Naive B cell (primary cell): ENCODE measurements around the gene SRL. TPM values are rescaled to one million over a fixed set of nuclear protein-coding genes. Genes with fewer than 3 reads are reported as not detected.

Experiments used
- ATAC-seq, 2 donors: fragments of 150-1000 bp; cut with Tn5 transposase; 2 replicates each; pipeline ENCODE4 v1.10.0; 2021; ENCODE audit warnings: low read depth in 2 of 2, mild to moderate bottlenecking in 2 of 2, moderate library complexity in 2 of 2
- DNase-seq: peaks from one replicate; pipeline ENCODE4 v3.0.0; 2022
- H3K27ac Mint-ChIP-seq, 6 donors: one replicate each; pipeline ENCODE4 v1.8.0; 2020 to 2022; ENCODE audit warnings: mild to moderate bottlenecking in 6 of 6, mixed read lengths in 6 of 6, moderate library complexity in 5 of 6, inconsistent platforms in 2 of 6
- H3K27me3 Mint-ChIP-seq, 3 donors: one replicate each; pipeline ENCODE4 v1.8.0; 2021 to 2022; ENCODE audit warnings: mixed read lengths in 3 of 3, mild to moderate bottlenecking in 1 of 3
- H3K36me3 Mint-ChIP-seq, 2 donors: one replicate each; pipeline ENCODE4 v1.8.0; 2020 to 2022; ENCODE audit warnings: mixed read lengths in 2 of 2, inconsistent platforms in 1 of 2, mild to moderate bottlenecking in 1 of 2
- H3K4me1 Mint-ChIP-seq, 3 donors: one replicate each; pipeline ENCODE4 v1.8.0; 2020 to 2022; ENCODE audit warnings: mixed read lengths in 3 of 3, inconsistent platforms in 1 of 3, mild to moderate bottlenecking in 1 of 3, moderate library complexity in 1 of 3
- H3K4me3 Mint-ChIP-seq, 8 donors: one replicate each; pipeline ENCODE4 v1.8.0; 2020 to 2022; ENCODE audit warnings: mild to moderate bottlenecking in 8 of 8, mixed read lengths in 8 of 8, moderate library complexity in 8 of 8, inconsistent platforms in 2 of 8
- H3K9me3 Mint-ChIP-seq, 7 donors: one replicate each; pipeline ENCODE4 v1.8.0; 2020 to 2022; ENCODE audit warnings: mixed read lengths in 7 of 7, mild to moderate bottlenecking in 5 of 7, inconsistent platforms in 2 of 7, moderate library complexity in 1 of 7
- polyA plus RNA-seq, 6 donors: library from polyadenylated mRNA; unstranded; fragments of 300-500 nt; fragmentation: Illumina TruSeq; gene quantifications; one replicate each; pipeline ENCODE4 v1.2.3, GENCODE V29; 2021; ENCODE audit warnings: low read depth in 6 of 6

The SRL gene
- polyA plus RNA-seq: not detected

DNA sequence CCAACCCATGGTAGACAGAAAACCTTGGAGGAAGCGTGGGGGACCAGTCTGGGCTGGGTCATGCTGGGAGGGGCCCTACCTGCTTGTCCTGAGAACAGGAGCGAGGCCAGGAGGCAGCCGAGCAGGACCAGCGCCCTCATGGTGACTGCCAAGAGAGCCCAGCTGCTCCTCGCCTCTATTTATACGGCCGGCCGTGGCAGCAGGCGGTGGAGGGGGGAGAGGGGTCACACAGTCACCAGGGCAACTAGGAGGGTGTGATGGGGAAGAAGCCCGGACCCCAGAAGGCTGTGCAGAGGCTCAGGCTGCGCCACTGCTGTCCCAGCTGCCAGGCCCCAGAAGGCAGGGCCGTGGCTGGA, at the start of gene SRL:
TSS of gene SRL (minus strand) at position 153 of the 356 bp plus-strand sequence. CDS start at position 140, 13 bp downstream.
- Mint-ChIP-seq H3K27me3 (peaks cover 4 to 33% (median 21%) of the 10 kb centered on the region in 3 donors), H3K27ac (peak within 1 kb of the TSS in 1 of 6 donors; percentile 80), H3K4me1 (peaks cover 0 to 6% (median 0%) of the 10 kb centered on the region in 3 donors), H3K4me3 (no peak within 1 kb of the TSS), H3K9me3 (no peaks in the 10 kb centered on the region), H3K36me3 (peaks cover 0 to 8% of the 10 kb centered on the region in 2 donors)
- ATAC-seq (no peak), DNase-seq (no peak)

DNA sequence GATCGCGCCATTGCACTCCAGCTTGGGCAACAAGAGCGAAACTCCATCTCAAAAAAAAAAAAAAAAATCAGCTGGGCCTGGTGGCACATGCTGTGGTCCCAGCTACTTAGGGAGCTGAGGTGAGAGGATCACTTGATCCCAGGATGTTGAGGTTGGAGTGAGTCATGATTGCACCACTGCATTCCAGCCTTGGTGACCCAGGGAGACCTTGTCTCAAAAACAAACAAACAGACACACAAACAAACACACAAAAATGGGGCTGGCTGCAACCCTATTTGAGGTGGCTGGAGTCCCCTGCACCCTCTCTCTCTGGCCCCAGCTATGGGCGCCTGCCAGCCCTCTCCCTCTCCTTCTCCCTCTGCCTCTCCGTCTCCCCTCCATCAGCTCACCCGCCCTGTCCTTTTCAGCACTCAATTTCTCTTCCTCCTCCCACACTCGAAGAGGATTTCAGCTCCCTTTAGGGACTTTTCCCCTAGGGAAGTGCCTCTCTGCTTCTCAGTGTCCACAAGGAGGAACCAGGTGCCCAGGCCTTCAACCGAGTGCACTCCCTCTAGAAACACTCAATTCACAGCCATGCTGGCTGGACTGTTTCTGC, 48.5 kb upstream of the SRL start:
- ATAC-seq (no peak), DNase-seq (no peak)
- H3K9me3 Mint-ChIP-seq: no peaks in the 10 kb centered on the region
- H3K27ac Mint-ChIP-seq: no peak overlapping the region
- H3K36me3 Mint-ChIP-seq: no peaks in the 10 kb centered on the region
- no peak overlapping the region for H3K4me3 Mint-ChIP-seq
- peaks cover 0 to 43% (median 15%) of the 10 kb centered on the region in 3 donors for H3K27me3 Mint-ChIP-seq
- peaks cover 8 to 17% (median 15%) of the 10 kb centered on the region in 3 donors for H3K4me1 Mint-ChIP-seq

DNA sequence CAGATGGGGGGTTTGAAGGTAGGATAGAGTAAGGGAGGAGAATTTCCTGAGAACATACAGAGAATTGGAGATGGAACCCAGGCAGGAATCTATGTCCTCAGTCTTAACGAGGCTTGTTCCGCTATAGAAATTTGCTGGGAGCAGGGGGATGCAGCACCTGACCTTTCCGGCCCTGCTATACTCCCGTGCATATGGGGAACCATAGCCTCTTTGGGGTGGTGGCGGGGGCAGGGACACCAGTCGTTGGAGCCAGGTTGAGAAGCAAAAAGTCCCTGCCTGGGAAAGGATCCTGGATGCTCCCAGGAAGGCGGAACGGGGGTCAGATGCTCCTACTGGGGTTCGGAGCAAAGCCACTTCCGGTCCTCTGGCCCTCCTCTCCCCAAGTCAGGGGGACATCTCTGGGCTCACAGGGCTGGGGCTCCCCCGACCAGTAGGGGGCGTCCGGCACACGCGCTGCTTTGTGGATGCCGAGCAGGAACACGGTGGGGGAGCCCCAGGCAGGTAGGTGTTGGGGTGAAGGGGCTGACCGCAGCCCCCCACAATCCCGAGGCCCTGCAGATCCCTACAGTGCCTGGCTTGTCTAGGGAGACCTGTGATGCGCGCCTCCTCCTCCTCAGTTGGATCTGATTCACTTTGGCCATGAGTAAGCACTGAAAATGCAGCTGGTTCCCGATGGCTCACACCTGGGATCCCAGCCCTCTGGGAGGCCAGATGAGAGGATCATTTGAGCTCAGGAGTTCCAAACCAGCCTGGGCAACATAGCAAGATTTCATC, 46.5 kb upstream of the SRL start:
- Mint-ChIP-seq H3K27ac (peak overlapping the region in 2 of 6 donors; percentile 9 to 41), H3K4me3 (peak overlapping the region in 1 of 8 donors; percentile 30), H3K36me3 (no peaks in the 10 kb centered on the region)

DNA sequence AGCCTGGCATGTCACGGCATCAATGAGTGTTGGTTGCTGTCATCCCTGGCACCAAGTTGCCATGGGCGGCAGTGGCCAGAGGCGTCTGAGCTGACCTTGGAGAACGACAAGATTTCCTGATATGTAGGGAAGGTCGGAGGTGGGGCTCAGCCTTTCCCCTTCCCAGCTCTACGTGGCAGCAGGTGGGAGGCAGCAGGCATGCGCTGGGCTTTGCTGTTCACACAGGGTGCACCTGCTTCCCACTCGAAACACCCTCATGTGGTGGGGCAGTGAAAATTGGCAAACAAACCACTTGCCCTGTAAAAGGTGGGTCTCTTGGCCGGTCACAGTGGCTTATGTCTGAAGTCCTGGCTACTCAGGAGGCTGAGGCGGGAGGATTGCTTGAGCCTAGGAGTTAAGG, 43.3 kb upstream of the SRL start:
- Mint-ChIP-seq H3K9me3 (peaks cover 0 to 6% (median 0%) of the 10 kb centered on the region in 7 donors), H3K36me3 (no peaks in the 10 kb centered on the region), H3K27me3 (peaks cover 6 to 31% (median 18%) of the 10 kb centered on the region in 3 donors), H3K27ac (no peak overlapping the region), H3K4me3 (no peak overlapping the region), H3K4me1 (peaks cover 10 to 12% (median 11%) of the 10 kb centered on the region in 3 donors)
- ATAC-seq (no peak), DNase-seq (no peak)

More for the DNA sequence above, 46.5 kb upstream of the SRL start:
- DNase-seq: peak; percentile 80
- no peaks in the 10 kb centered on the region for H3K9me3 Mint-ChIP-seq
- peaks cover 6 to 51% (median 31%) of the 10 kb centered on the region in 3 donors for H3K27me3 Mint-ChIP-seq
- peak; percentile 99 for ATAC-seq
- H3K4me1 Mint-ChIP-seq: peaks cover 10 to 16% (median 14%) of the 10 kb centered on the region in 3 donors

DNA sequence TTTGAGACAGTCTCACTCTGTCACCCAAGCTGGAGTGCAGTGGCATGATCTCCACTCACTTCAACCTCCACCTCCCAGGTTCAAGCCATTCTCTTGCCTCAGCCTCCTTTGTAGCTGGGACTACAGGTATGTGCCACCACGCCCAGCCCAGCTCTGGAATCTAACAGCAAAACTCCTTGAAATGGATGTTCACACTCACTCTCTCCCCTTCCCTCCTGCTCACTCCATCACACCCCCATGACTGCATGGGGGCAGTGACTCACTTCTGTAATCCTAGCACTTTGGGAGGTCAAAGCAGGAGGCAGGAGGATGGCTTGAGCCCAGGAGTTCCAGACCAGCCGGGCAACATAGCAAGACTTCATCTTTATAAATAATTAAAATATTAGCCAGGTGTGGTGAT, 42.1 kb upstream of the SRL start:
- Mint-ChIP-seq H3K36me3 (no peaks in the 10 kb centered on the region), H3K4me1 (peaks cover 10 to 12% (median 11%) of the 10 kb centered on the region in 3 donors), H3K9me3 (peaks cover 0 to 6% (median 0%) of the 10 kb centered on the region in 7 donors), H3K27me3 (peaks cover 6 to 31% (median 18%) of the 10 kb centered on the region in 3 donors), H3K4me3 (no peak overlapping the region), H3K27ac (no peak overlapping the region)
- ATAC-seq (no peak), DNase-seq (no peak)

DNA sequence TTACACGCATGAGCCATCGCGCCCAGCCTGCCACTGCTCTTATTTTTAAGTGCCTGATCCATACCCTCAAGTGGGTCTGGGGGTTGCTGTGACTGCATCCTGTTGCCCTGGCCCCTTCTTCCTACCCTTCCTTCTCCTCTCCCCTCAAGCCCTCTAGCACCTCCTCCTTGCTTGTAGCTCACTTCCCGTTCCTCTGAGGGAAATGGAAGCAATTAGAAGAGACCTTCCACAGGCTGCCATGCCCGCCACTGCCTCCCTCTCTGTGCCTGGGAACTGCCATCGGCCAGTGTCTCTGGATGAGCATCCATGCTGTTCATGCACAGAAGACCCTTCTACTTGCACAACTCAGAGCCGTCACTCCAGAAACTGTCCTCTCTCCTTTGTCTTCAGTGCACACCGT, 41.6 kb upstream of the SRL start:
- peaks cover 6 to 28% (median 18%) of the 10 kb centered on the region in 3 donors for H3K27me3 Mint-ChIP-seq
- ATAC-seq (no peak), DNase-seq (no peak)
- peaks cover 8 to 11% (median 9%) of the 10 kb centered on the region in 3 donors for H3K4me1 Mint-ChIP-seq
- H3K36me3 Mint-ChIP-seq: no peaks in the 10 kb centered on the region
- peak overlapping the region in 2 of 6 donors; percentile 18 to 83 for H3K27ac Mint-ChIP-seq
- H3K4me3 Mint-ChIP-seq: no peak overlapping the region
- peaks cover 0 to 6% (median 0%) of the 10 kb centered on the region in 7 donors for H3K9me3 Mint-ChIP-seq

DNA sequence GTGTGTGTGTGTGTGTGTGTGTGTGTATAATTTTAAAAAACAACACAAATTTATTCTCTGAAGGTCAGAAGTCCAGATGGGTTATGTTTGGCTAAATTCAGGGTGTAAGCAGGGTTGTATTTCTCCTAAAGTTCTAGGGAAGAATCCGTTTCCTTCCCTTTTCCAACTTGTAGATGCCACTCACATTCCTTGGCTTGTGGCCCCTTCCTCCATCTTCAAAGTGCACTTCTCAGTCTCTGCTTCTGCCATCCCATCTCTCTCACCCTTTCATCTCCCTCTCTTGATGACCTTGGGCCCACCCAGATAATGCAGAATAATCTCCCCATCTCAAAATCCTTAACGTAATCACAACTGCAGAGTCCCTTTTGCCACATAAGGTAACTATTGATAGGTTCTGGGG, 38.7 kb upstream of the SRL start:
- Mint-ChIP-seq H3K9me3 (peaks cover 0 to 6% (median 0%) of the 10 kb centered on the region in 7 donors), H3K27ac (peak overlapping the region in 1 of 6 donors; percentile 91), H3K27me3 (peaks cover 6 to 22% (median 18%) of the 10 kb centered on the region in 3 donors), H3K4me1 (peaks cover 0 to 6% (median 2%) of the 10 kb centered on the region in 3 donors), H3K36me3 (no peaks in the 10 kb centered on the region), H3K4me3 (no peak overlapping the region)
- DNase-seq (no peak), ATAC-seq (no peak)

DNA sequence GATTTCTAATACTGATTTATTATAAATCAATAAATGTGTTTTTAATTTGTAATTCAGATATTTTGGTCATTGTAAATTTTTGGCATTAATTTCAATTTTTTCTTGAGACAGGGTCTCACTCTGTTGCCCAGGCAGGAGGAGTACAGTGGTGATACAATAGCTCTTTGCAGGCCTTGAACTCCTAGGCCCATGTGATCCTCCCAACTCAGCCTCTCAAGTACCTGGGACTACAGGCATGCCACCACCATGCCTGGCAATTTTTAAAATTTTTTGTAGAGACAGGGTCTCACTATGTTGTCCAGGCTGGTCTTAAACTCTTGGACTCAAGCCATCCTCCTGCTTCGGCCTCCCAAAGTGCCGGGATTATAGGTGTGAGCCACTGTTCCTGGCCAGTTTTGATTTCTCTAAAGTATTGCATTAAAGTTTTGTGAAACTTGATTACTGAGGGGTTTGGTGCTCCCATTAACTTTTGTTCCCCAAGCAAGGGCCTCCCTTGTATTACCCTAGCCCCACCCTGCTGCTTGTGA, 36.2 kb upstream of the SRL start:
- peaks cover 0 to 6% (median 0%) of the 10 kb centered on the region in 3 donors for H3K27me3 Mint-ChIP-seq
- no peak for DNase-seq
- H3K36me3 Mint-ChIP-seq: no peaks in the 10 kb centered on the region
- H3K4me1 Mint-ChIP-seq: peaks cover 0 to 8% (median 3%) of the 10 kb centered on the region in 3 donors
- no peak overlapping the region for H3K27ac Mint-ChIP-seq
- peaks cover 0 to 6% (median 0%) of the 10 kb centered on the region in 7 donors for H3K9me3 Mint-ChIP-seq
- no peak for ATAC-seq
- peak overlapping the region in 1 of 8 donors; percentile 11 for H3K4me3 Mint-ChIP-seq

DNA sequence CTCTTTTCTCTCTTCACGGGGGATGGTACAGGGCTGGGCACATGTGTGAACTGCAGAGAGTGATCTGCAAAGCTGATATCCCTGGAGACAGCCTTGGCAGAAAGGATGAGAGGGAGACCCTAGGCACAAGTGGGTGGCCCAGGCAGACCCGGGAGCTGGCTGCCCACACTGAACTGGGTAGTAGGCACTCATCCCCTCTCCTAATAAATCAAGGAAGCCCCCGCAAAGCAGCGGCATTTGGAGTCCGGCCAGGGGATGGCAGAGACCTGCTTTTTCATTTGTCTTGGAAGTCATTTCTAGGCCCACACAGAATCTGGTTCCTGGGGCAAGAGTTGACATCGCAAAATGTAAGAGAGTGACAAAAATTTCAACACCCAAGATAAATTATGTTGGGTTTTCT, 34.0 kb upstream of the SRL start:
- Mint-ChIP-seq H3K36me3 (no peaks in the 10 kb centered on the region), H3K4me3 (peak overlapping the region in 4 of 8 donors; percentile 6 to 77 (median 60)), H3K27me3 (peaks cover 0 to 4% (median 0%) of the 10 kb centered on the region in 3 donors)

DNA sequence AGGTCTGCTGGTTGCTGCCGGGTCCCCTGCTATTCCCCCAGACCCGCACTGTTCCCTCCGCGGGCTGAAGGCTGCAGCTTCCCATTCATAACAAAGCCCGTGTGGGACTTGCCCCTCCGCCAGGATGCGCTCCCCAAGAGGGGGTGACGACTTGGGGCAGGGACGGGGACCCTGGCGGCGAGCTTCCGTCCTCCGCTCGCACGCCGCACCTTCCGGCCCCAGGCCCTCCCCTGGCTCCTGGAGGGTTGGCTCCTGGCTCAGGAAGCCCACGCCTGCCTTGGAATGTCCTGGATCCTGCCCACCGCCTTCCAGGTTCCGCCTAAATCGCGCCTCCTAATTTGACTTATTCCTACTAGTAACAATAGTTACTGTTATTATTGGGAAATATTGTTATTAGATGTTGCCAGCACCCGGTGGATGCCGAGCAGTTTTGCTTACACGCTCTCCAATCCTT, 32.0 kb upstream of the SRL start:
- H3K4me3 Mint-ChIP-seq: peak overlapping the region; percentile 84 to 98 (median 92)
- H3K9me3 Mint-ChIP-seq: peaks cover 0 to 4% (median 0%) of the 10 kb centered on the region in 7 donors
- H3K27ac Mint-ChIP-seq: peak overlapping the region in 5 of 6 donors; percentile 38 to 95 (median 63)
- DNase-seq: no peak
- H3K27me3 Mint-ChIP-seq: no peaks in the 10 kb centered on the region
- no peaks in the 10 kb centered on the region for H3K36me3 Mint-ChIP-seq
- ATAC-seq: no peak
- peaks cover 8 to 29% (median 10%) of the 10 kb centered on the region in 3 donors for H3K4me1 Mint-ChIP-seq

More for the DNA sequence above, 34.0 kb upstream of the SRL start:
- ATAC-seq (no peak), DNase-seq (no peak)
- H3K4me1 Mint-ChIP-seq: peaks cover 2 to 17% (median 8%) of the 10 kb centered on the region in 3 donors
- peak overlapping the region in 1 of 6 donors; percentile 24 for H3K27ac Mint-ChIP-seq
- peaks cover 0 to 4% (median 2%) of the 10 kb centered on the region in 7 donors for H3K9me3 Mint-ChIP-seq

DNA sequence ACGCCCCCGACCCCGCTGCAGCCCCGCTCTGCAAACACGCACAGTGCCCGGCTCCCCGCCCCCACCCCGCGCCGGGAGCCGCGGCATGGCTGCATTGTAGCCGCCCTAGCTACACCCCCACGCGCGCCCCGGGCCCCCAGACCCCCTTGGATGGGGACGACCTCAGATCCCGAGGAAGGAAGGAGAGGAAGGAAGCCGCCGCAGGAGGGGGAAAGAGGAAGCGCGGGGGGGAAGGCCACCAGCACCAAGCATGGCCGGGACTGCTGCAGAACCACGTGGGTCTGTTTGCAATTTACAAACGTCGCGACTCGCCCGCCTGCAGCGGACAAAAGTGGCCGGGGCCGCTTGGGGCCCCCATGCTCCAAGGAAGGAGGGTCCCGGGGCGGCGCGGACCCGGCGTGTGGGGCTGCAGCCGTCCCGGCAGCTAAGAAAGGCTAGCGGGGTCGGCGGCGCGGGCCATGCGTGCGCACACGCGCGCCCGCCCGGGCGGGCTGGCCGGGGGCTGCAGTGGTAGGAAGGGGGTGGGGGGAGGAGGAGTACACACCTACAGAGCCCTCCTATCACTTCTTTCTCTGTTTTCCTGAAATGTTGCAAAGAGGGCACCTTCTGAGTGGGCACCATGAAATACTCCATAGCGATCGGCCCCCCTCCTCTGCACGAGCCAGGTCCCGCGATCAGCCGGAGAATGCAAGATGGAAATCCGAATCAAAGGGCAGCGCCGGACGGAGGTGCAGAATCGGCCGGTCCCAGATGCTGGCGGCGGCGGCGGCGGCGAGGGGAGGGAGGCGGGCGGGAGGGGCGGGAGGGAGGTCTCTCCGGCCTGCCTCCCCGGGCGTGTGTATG, 30.5 kb upstream of the SRL start:
- DNase-seq: peak; percentile 49
- no peaks in the 10 kb centered on the region for H3K36me3 Mint-ChIP-seq
- peak; percentile 23 to 28 for ATAC-seq
- peaks cover 10 to 29% (median 14%) of the 10 kb centered on the region in 3 donors for H3K4me1 Mint-ChIP-seq
- H3K4me3 Mint-ChIP-seq: peak overlapping the region; percentile 84 to 98 (median 96)
- peaks cover 0 to 4% (median 0%) of the 10 kb centered on the region in 7 donors for H3K9me3 Mint-ChIP-seq
- H3K27ac Mint-ChIP-seq: peak overlapping the region; percentile 94 to 100 (median 98)
- no peaks in the 10 kb centered on the region for H3K27me3 Mint-ChIP-seq

DNA sequence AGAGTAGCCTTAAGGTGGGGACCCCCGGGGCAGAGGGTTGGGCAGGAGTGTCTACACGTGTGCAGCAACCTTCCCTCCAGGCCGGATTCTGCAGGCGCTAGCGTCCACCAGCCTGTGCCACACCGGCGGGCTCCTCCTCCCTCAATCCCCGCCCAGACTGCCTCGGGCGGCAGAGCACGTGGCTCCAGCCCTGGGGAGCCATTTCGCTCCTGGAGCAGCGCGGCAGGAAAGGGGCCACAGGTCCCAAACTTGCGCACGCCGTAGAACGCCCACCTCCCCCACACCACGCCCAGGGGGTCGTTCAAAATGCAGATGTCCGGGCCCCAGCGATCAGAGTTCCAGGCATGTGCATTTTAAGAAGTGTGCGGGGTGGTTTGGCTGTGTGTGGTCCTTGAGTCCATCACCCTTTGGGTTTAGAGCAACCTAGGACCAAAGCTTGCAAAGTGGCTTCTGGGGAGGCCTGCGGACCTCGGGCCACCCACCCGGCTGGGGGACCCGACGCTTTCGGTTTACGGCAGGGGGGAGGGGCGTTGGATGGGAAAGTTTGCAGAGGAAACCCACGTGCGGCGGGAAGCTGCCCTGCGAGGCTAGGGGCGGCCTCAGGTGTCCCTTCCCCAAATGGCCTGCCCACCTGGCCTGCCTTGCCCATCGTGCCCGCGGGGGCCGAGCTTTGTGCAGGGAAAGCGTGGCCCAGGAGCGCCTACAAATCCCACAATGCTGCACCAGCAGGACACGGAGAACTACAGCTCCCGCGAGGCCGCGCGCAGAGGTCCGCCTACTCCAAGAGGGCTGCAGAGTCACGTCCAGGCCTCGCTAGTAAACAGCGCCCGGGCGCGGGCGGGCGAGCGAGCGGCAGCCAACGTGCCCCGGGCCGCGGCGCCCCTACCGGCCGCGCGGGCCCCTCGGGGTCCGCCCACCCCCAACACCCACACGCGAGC, 29.6 kb upstream of the SRL start:
- peaks cover 0 to 4% (median 0%) of the 10 kb centered on the region in 7 donors for H3K9me3 Mint-ChIP-seq
- ATAC-seq: peak; percentile 79 to 80
- peak overlapping the region in 5 of 6 donors; percentile 51 to 95 (median 76) for H3K27ac Mint-ChIP-seq
- no peaks in the 10 kb centered on the region for H3K36me3 Mint-ChIP-seq
- H3K27me3 Mint-ChIP-seq: no peaks in the 10 kb centered on the region
- peaks cover 10 to 29% (median 14%) of the 10 kb centered on the region in 3 donors for H3K4me1 Mint-ChIP-seq
- DNase-seq: peak; percentile 86
- peak overlapping the region; percentile 83 to 95 (median 92) for H3K4me3 Mint-ChIP-seq
